HTR-8/SVneo (cell line): Measurements from ENCODE around the gene SLC43A2.
A peak's percentile ranks its signal among the peaks of the same experiment; 100 is the strongest.
"Not testable (repeated sequence)": the region's sequence is repeated elsewhere in the genome, so short reads cannot be mapped to it uniquely, and the experiment has no call there.

Source experiments
- DNase-seq: peaks from one replicate; pipeline ENCODE4 v3.0.0; 2011; ENCODE audit warnings: low spot score, mixed read lengths; ENCODE audit not compliant: insufficient read length
- FAIRE-seq: peaks from 2 replicates; lab custom pipeline; 2011; peaks lifted over from hg19 to GRCh38; lab: Jason Lieb, UNC

Gene SLC43A2

DNA sequence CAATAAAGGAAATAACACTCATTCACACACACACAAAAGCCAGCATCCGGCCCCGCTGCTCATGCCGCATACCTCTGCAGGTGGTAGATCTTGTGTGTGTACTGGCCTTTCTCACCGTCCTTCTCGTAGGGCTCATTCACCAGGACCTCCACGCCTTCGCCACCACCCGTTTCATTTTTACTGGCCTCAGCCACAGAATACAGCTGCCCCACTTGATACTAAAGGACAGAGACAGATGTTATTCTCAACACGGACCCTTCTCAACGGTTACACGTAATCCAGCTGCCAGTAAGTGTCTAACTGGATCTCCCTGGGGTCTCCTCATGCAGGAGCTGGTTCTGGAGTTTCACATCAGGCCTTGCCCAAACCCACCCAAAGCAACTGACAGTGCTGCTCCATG is 75.7 kb downstream of the SLC43A2 start:
- no peak for FAIRE-seq
- DNase-seq: no peak

DNA sequence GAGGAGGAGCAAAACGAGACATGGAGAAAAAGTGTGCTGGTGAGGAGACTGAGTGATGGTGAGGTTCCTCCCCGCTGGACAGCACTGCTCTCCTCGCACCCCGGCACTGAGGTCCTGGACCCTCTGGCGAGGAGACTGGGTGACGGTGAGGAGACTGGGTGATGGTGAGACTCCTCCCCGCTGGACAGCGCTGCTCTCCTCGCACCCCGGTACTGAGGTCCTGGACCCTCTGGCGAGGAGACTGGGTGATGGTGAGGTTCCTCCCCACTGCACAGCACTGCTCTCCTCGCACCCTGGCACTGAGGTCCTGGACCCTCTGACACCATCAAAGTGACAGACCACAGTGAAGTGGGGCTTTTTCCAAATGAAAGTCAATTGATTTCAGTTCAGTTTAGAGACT is 76.9 kb downstream of the SLC43A2 start:
- FAIRE-seq (no peak), DNase-seq (no peak)

DNA sequence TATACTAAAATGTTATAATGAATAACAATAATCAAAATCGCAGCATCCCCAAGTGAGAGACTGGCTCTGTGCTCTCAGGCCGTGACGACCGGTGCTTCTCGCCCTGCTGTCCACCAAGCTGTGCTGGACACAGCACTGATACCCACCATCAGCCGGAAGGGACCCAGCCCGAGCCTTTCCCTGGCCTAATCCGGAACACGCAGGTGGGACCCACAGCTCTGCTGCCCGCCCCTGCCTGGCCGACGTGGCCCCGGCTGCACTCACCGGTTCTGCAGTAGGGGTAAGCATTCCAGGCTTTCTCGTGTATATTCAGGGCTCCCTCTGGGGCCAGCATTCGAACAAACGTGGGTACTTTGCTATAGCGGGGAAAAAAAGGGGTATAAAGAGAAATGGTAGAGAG is 80.6 kb downstream of the SLC43A2 start:
- DNase-seq: no peak
- FAIRE-seq: no peak

DNA sequence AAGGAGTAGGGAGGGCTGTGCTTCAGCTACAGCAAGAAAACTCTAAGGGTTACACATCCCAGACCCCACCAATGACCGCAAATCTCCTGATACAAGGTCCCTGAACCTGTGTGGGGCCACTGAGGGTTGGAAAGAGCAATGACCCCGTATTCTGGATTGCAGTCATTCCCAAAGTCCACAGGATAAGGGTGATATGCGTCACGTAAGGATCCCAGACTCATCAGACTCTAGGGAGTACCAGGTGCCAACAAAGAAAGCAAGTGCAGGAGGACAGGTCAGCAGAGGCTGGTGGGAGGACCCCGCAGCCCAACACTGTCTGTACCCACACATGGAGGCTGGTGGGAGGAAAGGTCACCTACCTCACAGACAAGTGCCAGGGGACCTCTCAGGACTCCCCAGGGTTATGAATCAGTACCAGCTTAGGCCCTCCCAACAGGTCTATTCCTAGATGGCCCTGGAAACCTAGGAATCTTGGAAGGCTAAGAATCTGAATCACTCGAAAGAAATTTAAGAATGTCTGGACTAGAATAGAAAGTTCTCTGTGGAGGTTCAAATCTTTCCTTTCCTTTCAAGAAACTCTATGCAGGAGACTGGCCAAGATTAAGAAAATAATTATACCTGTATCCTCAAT is 82.2 kb downstream of the SLC43A2 start:
- DNase-seq: no peak
- no peak for FAIRE-seq

DNA sequence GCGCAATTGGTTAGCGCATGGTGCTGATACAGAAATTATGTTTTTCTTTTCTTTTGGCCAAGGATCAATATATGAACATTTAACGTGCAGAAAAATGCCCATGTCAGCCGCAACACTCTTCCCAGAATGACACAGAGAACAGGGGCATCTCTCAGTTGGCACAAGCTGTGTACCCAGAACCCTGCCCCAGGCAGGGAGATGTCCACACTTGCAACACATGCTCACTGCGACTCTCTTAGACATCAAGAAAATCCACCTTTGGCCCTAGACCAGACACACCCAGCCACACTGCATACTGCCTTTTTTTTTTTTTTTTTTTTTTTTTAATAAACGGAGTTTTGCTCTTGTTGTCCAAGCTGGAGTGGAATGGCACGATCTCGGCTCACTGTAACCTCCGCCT is 83.0 kb downstream of the SLC43A2 start:
- no peak for FAIRE-seq

DNA sequence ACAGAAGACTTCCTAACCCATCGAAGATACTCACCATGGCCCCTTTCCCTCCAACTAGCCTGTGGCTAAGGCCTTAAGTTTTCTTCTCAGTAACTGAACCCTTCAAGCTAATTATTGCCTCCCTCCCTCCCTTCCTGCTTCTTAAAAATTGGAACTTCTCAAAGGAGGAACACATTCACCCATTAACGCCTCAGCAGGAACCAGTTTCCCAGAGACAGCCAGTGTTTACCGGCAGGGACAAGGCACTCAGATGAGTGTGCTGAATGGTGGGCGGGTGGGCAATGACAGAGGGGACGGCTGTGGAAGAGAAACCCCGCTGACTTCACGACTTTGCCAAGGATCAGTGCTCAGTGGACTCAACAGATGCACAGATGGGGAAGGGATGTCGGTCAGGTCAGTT is 86.3 kb downstream of the SLC43A2 start:
- FAIRE-seq (peak; percentile 23), DNase-seq (no peak)

More for the DNA sequence above, 83.0 kb downstream of the SLC43A2 start:
- no peak for DNase-seq

DNA sequence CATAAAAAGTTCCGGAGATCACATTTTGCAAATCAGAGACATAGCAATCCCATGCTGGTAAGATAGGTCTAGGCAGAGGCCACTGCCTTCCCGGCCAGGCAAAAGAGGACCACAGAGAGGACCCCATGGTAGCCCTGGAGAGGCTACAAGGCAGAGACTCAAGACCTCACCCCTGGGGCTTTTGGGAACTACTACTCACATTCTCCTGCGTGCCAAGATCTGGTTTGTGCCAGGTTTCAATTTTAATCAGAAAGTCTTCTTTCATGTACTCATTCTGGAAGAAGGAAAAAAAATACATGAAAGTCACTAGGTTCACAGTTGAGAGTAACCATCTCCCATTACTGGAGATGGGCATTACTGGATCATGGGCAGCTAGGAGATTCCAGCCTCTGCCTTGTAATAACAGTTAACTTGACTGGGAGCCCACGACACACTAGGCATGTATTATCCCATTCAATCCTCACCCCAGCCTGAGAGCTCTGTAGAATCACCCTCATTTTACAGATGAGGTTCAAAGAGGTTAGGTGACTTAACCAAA is 87.2 kb downstream of the SLC43A2 start:
- no peak for FAIRE-seq
- DNase-seq: no peak

DNA sequence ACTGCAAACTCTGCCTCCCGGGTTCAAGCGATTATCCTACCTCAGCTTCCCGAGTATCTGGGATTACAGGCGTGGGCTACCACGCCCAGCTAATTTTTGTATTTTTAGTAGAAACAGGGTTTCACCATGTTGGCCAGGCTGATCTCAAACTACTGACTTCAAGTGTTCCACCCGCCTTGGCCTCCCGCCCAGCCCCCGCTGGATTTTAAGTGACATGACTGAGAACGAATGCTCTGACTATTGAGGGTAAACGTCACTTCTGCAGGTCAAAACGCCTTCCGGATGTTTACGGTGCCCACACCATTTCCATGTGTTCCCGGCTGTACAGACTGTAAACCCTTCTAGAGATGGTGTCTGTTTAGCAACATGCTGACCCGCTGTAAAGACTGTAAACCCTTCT is 88.8 kb downstream of the SLC43A2 start:
- no peak for DNase-seq
- FAIRE-seq: no peak

DNA sequence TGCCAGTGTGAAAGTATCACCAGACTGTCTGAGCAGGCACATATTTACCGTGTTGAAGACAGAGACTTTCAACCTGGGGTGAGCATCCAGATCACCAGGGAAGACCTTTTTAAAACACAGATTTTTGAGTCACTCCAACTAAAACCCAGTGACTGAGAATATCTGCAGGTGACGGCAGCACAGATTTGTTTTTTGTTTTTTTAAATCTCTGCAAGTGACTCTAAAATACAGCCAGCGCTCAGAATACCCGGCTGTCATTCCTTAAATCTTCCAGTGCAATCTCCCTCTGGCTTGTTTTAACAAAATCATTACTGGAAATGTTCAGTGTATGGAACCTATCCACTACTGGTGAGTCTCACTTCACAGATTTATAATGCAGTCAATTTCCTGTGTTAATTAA is 92.9 kb downstream of the SLC43A2 start:
- DNase-seq (no peak), FAIRE-seq (no peak)

DNA sequence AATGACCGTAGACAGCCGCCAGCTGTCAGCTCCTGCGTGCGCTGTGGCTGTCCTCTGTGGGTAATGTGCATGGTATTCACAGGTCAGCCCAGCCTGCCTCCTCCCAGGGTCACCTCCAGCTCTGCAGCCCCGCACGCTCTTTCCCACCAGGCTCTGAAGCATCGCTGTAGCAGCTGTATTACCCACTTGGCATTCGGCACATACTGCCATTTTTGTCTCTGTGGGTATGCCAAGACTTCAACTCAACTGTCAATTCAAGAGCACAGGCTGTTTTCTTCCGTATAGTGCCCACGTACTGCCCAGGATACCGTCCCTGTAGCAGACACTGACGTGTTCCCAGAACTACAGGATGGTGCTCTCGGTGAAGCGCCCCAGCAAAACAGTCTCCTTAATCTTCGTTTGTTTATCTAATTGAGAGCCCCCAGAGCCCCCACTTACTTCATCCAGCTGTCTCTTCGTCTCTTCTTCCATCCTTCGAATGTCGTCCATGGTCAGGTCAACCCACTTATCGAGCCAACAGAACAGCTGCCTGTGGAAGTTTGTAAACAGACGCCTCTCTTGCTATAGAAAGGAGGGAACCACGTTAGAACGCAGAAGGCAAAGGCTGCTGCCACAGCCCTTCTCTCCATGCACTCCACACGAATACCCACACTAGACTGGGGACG is 94.8 kb downstream of the SLC43A2 start:
- FAIRE-seq: no peak
- no peak for DNase-seq

DNA sequence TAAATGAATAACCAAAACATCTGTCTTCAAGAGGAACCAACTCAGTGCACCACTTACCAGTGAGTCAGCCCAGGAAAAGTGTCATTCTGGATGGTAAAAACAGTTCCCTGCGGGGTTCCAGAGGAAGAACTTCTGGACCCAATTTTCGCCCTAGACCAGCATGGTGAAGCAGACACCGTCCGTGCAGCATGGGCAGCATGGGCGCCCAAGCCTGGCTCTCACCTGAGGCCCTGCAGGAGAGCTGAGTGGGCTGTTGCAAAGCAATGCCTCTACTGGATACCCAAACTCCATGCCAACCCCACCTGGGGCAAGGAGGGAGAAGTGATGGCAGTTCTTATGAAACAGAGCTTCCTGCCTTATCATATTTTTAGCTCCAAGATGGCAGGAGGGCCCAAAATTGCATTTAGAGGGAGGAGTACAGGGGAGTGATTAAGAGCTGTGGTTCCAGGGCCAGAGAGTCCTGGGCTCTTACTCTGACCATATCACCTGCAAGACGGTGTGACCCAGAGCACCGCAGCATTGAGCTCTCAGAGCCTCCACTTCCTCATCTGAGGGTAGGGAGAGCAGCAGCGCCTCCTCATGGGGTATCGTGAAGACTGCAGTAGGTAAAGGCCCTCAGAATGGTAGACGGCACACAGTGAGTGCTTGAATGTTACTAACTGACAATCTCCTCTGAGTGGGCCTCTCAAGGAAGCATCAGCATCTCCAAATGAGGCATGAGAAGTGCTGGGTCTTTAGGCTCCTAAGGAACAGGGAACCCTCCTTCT is 95.6 kb downstream of the SLC43A2 start:
- FAIRE-seq (no peak), DNase-seq (no peak)

DNA sequence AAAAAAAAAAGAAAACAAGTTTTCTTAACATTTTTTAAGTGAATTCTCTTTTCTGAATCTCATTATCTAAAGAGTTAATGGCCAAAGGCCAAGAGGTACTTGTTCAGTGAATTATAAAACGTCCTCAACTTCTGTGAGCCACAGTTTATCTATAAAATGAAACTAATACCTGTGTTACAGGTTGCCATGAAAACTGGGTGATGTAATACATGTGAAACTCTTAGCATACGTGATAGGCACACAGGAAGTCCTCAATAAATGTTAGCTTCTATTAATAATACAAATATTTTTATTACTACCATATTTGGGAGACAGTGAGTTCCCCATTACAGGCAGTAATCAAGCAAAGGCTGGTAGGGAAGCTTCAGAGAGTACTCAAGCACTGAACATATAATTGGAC is 98.8 kb downstream of the SLC43A2 start:
- no peak for FAIRE-seq
- DNase-seq: no peak

DNA sequence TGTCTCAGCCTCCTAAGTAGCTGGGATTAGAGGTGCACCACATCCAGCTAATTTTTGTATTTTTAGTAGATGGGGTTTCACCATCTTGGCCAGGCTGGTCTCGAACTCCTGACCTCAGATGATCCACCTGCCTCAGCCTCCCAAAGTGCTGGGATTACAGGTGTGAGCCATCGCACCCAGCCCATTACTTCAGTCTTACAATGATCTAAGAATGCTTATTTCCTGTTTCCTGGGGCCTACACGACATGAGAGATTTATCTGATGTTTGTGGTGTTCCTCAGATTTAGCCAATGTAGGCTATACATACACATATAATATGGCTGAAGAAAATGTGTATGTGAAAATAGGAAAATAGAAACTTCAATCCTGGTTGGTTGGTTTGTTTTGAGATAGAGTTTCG is 101.8 kb downstream of the SLC43A2 start:
- DNase-seq, FAIRE-seq: not testable (repeated sequence)

DNA sequence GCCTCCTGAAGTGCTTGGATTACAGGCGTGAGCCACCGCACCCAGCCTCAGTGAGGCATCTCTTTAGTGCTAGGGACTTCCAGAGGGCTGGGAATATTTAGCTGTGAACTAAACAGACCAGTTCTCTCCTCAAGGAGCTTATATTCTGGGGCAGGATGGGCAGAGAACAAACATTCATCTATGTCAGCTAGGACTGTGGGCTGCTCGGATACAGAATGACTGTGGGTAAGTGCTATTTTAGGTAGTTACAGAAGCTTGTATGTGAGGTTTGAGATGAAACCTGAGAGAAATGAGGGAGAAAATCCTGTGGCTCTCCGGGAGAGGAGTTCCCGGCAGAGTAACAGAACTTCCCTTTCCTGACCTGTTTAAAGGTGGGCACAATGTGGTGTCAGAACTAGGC is 106.0 kb downstream of the SLC43A2 start:
- FAIRE-seq (no peak), DNase-seq (no peak)

DNA sequence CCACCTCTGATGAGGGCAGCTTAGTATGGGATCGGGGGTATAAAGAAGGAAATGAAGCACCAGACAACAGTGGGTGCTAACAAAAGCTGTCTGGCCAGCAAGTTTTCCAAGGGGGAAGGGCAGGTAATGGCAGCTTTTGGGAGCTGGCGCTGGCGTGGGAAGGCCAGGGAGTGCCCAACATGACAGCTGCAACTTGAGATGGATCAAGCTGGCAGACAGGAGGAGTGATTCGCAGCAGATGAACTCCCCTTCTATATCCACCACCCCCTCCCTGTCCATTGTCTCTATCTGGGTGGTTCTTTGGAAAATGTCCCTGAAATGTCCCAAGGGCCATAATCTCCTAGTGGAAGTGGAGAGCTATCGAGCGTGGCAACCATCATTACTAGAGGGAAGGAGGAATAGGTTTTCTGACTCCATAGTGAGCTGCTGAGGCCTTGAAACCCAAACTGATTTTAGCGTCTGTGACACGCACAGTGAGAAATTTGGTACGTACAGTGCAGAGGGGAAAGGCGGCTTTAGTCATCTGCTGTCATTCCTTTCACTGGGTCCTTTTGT is 107.5 kb downstream of the SLC43A2 start:
- FAIRE-seq: no peak
- DNase-seq: no peak

DNA sequence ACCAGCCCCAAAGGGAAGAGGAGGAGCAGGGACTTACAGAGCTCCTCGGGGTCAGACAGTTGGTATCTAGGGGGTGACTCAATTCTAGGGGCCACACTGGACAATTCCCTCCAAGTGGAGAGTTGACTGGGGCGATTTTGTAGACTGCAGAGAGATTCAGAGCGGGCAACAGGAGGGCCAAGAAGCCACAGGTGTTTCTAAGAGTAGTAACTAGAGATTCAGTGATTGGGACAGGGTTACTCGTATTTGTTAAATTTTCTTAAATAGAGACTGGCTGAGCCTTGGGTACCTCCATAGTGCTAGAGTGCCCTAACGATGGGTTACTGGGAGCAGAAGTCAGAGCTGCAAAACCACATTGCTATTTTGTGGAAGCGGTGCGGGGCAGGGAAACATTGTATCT is 109.0 kb downstream of the SLC43A2 start:
- no peak for DNase-seq
- FAIRE-seq: no peak
